KMS-11 (cell line): ENCODE measurements around the gene DYRK1A.

ENCODE experiments used
- H2AFZ ChIP-seq: fragments of 200-600 bp; sonication (generic); 2 replicates; pipeline ENCODE4 v1.6.1; 2016; ENCODE audit warnings: antibody characterized with exemption, mixed run types, low read depth
- H3K27ac ChIP-seq: fragments of 200-600 bp; sonication (generic); 2 replicates; pipeline ENCODE4 v1.6.1; 2016; ENCODE audit warnings: mild to moderate bottlenecking, mixed run types
- H3K27me3 ChIP-seq: fragments of 200-600 bp; sonication (generic); 2 replicates; pipeline ENCODE4 v1.6.1; 2017; ENCODE audit warnings: mild to moderate bottlenecking, low read depth, mixed run types, moderate library complexity; ENCODE audit not compliant: insufficient read depth
- H3K36me3 ChIP-seq: fragments of 200-600 bp; sonication (generic); 2 replicates; pipeline ENCODE4 v1.6.1; 2017; ENCODE audit warnings: mild to moderate bottlenecking, mixed run types; ENCODE audit not compliant: insufficient read depth
- H3K4me1 ChIP-seq: fragments of 200-600 bp; sonication (generic); 2 replicates; pipeline ENCODE4 v1.6.1; 2016; ENCODE audit warnings: mild to moderate bottlenecking, low read depth, mixed run types; ENCODE audit not compliant: poor library complexity, severe bottlenecking
- H3K4me2 ChIP-seq: fragments of 200-600 bp; sonication (generic); 2 replicates; pipeline ENCODE4 v1.7.0; 2016; ENCODE audit warnings: mild to moderate bottlenecking, mixed run types
- H3K4me3 ChIP-seq: fragments of 200-600 bp; sonication (generic); IDR thresholded peaks from 2 replicates; pipeline ENCODE4 v1.6.1; 2017; ENCODE audit warnings: low read depth, low read length, mixed read lengths; ENCODE audit not compliant: insufficient read depth
- H3K79me2 ChIP-seq: fragments of 200-600 bp; sonication (generic); 2 replicates; pipeline ENCODE4 v1.6.1; 2016; ENCODE audit warnings: low read depth, mixed run types; ENCODE audit not compliant: insufficient read depth
- H3K9ac ChIP-seq: fragments of 200-600 bp; sonication (generic); 2 replicates; pipeline ENCODE4 v1.6.1; 2016; ENCODE audit warnings: mild to moderate bottlenecking, mixed run types
- H4K20me1 ChIP-seq: fragments of 200-600 bp; sonication (generic); 2 replicates; pipeline ENCODE4 v1.6.1; 2016; ENCODE audit warnings: mild to moderate bottlenecking, mixed run types; ENCODE audit not compliant: insufficient read depth
- CTCF ChIP-seq: fragments of 200-600 bp; sonication (generic); conservative IDR thresholded peaks from 2 replicates; pipeline ENCODE4 v1.6.1; 2017; ENCODE audit warnings: low read depth, mild to moderate bottlenecking, antibody characterized with exemption, low read length, moderate library complexity, mixed read lengths

DYRK1A gene

GRCh38 chr21:37496972-37497371, 130.4 kb downstream of the DYRK1A start:
- no peak overlapping the region for H2AFZ ChIP-seq
- no peak overlapping the region for H3K4me3 ChIP-seq
- peak; percentile 38 for TF ChIP-seq CTCF
- no peak overlapping the region for H3K9ac ChIP-seq
- no peaks in the 10 kb centered on the region for H3K4me1 ChIP-seq
- no peaks in the 10 kb centered on the region for H3K36me3 ChIP-seq
- no peaks in the 10 kb centered on the region; the same call in 1 of the 2 replicates for H3K79me2 ChIP-seq
- H4K20me1 ChIP-seq: no peaks in the 10 kb centered on the region
- no peak overlapping the region for H3K27ac ChIP-seq
- H3K4me2 ChIP-seq: no peak overlapping the region
- H3K27me3 ChIP-seq: no peaks in the 10 kb centered on the region

- Histone ChIP-seq H3K79me2 (no peaks in the 10 kb centered on the region; the same call in 1 of the 2 replicates), H3K27ac (no peak overlapping the region), H3K9ac (no peak overlapping the region), H3K36me3 (no peaks in the 10 kb centered on the region), H4K20me1 (no peaks in the 10 kb centered on the region), H3K27me3 (no peaks in the 10 kb centered on the region), H3K4me3 (no peak overlapping the region), H3K4me1 (no peaks in the 10 kb centered on the region), H3K4me2 (no peak overlapping the region), H2AFZ (no peak overlapping the region)
- TF ChIP-seq CTCF: no peak
Observed at GRCh38 chr21:37498664-37499063, 132.1 kb downstream of the DYRK1A start.

- no peaks in the 10 kb centered on the region; the same call in 1 of the 2 replicates for H3K36me3 ChIP-seq
- H3K4me1 ChIP-seq: peaks cover 16% of the 10 kb centered on the region
- no peak for TF ChIP-seq CTCF
- no peak overlapping the region for H3K4me3 ChIP-seq
- H3K27me3 ChIP-seq: no peaks in the 10 kb centered on the region
- no peak overlapping the region for H3K4me2 ChIP-seq
- H3K27ac ChIP-seq: no peak overlapping the region
- no peaks in the 10 kb centered on the region for H4K20me1 ChIP-seq
- no peaks in the 10 kb centered on the region; the same call in 1 of the 2 replicates for H3K79me2 ChIP-seq
- H2AFZ ChIP-seq: no peak overlapping the region
- no peak overlapping the region for H3K9ac ChIP-seq
Observed at GRCh38 chr21:37502947-37503346, 136.4 kb downstream of the DYRK1A start.

GRCh38 chr21:37503848-37504467, 137.4 kb downstream of the DYRK1A start:
- Histone ChIP-seq H3K79me2 (no peaks in the 10 kb centered on the region; the same call in 1 of the 2 replicates), H3K27ac (no peak overlapping the region), H3K27me3 (no peaks in the 10 kb centered on the region), H3K4me3 (no peak overlapping the region), H3K36me3 (no peaks in the 10 kb centered on the region; the same call in 1 of the 2 replicates), H2AFZ (no peak overlapping the region), H3K4me1 (peaks cover 17% of the 10 kb centered on the region), H3K9ac (no peak overlapping the region), H4K20me1 (no peaks in the 10 kb centered on the region), H3K4me2 (no peak overlapping the region)
- TF ChIP-seq CTCF: no peak
